Uterus (tissue), 2 donors: Measurements from ENCODE around the gene PLD5.

Source experiments
- CTCF ChIP-seq, 4 experiments: fragments of 200-600 bp in 2 of 4; fragments of 450-650 bp in 2 of 4; sonication (generic) in 2 of 4; IDR thresholded peaks; one replicate each; pipeline ENCODE4 v1.5.1; 2016 to 2019; ENCODE audit warnings: antibody characterized with exemption in 4 of 4, mild to moderate bottlenecking in 2 of 4, moderate library complexity in 1 of 4
- POLR2A ChIP-seq, 2 donors: fragments of 450-650 bp; IDR thresholded peaks; one replicate each; pipeline ENCODE4 v1.6.1; 2016; ENCODE audit warnings: antibody characterized with exemption in 2 of 2, mild to moderate bottlenecking in 1 of 2, moderate library complexity in 1 of 2

- TF ChIP-seq CTCF (IDR thresholded peaks at IDR 0.05) (no peak), POLR2A (IDR thresholded peaks at IDR 0.05) (no peak)
Observed at GRCh38 chr1:242132121-242132817, 392.2 kb downstream of the PLD5 start.
